HepG2 (cell line): Measurements from ENCODE around the gene CNGA2. TPM values are rescaled to one million over a fixed set of nuclear protein-coding genes. Genes with fewer than 3 reads are reported as not detected.
"Not testable (repeated sequence)": the region's sequence is repeated elsewhere in the genome, so short reads cannot be mapped to it uniquely, and the experiment has no call there.

Experiments used
- ATAC-seq: fragments of 200-7000 bp; cut with Tn5 transposase; 3 replicates; pipeline ENCODE4 v1.9.1; 2020; ENCODE audit warnings: mild to moderate bottlenecking, moderate library complexity
- BruUV-seq: library from RNA; stranded (reverse); fragments of 400-500 nt; replicated peaks from 2 replicates; lab custom pipeline; 2021; lab: Mats Ljungman, UMichigan
- CTCF ChIA-PET: fragments of 300-600 bp; formaldehyde crosslinking; extraction: SDS; loops from one replicate; lab custom pipeline; 2021; ENCODE audit warnings: low total read pairs, inconsistent platforms, low intra/inter-chr PET ratio; lab: Yijun Ruan, JAX
- POLR2A ChIA-PET: fragments of 350-600 bp; sonication (Branson Sonifier 250); formaldehyde crosslinking; loops from one replicate; lab custom pipeline; 2020; ENCODE audit warnings: antibody characterized with exemption, inconsistent platforms; lab: Yijun Ruan, JAX
- DNase-seq: peaks from one replicate; pipeline ENCODE4 v3.0.0-alpha.2; 2015; ENCODE audit warnings: low spot score
- FAIRE-seq: peaks from 3 replicates; lab custom pipeline; 2011; peaks lifted over from hg19 to GRCh38; lab: Jason Lieb, UNC
- H2AFZ ChIP-seq: one replicate; pipeline ENCODE4 v1.6.1; 2011; ENCODE audit warnings: low read length, inconsistent platforms
- H3K27ac ChIP-seq: fragments of 300-600 bp; 3 replicates; pipeline ENCODE4 v1.8.0; 2011; ENCODE audit warnings: mixed run types, mild to moderate bottlenecking, mixed read lengths, low read length, inconsistent platforms; ENCODE audit not compliant: insufficient read depth; ENCODE audit errors: extremely low read length
- H3K27me3 ChIP-seq, 2 experiments: fragments of 200-600 bp in 1 of 2; 2 replicates in 1 of 2; 3 replicates in 1 of 2; pipeline versions ENCODE4 v1.6.0 to v1.8.0; 2011; ENCODE audit warnings: low read length in 2 of 2, mild to moderate bottlenecking in 2 of 2, moderate library complexity in 2 of 2, inconsistent platforms in 1 of 2; ENCODE audit not compliant: insufficient read depth in 2 of 2, control insufficient read depth in 1 of 2
- H3K36me3 ChIP-seq, 2 experiments: fragments of 200-600 bp in 1 of 2; replicated peaks in 1 of 2; 2 replicates in 1 of 2; 3 replicates in 1 of 2; pipeline versions ENCODE4 v1.5.1 to v1.8.0; 2011; ENCODE audit warnings: low read length in 2 of 2, inconsistent platforms in 1 of 2; ENCODE audit not compliant: insufficient read depth in 2 of 2, control insufficient read depth in 1 of 2
- H3K4me1 ChIP-seq: 2 replicates; pipeline ENCODE4 v1.5.1; 2012; ENCODE audit warnings: low read length, inconsistent platforms; ENCODE audit not compliant: insufficient read depth
- H3K4me2 ChIP-seq: 2 replicates; pipeline ENCODE4 v1.6.0; 2011; ENCODE audit warnings: low read depth, low read length, inconsistent platforms
- H3K4me3 ChIP-seq, 3 experiments: fragments of 200-600 bp in 1 of 3; sonication (generic), shearing (Covaris generic) in 1 of 3; replicated peaks in 1 of 3; 2 replicates each; pipeline ENCODE4 v1.5.1; 2011 to 2016; ENCODE audit warnings: low read length in 3 of 3, inconsistent platforms in 2 of 3, low read depth in 2 of 3, mild to moderate bottlenecking in 2 of 3, control low read depth in 1 of 3, mixed read lengths in 1 of 3; ENCODE audit not compliant: insufficient read depth in 1 of 3
- H3K79me2 ChIP-seq: one replicate; pipeline ENCODE4 v1.6.1; 2011; ENCODE audit warnings: low read length, inconsistent platforms; ENCODE audit not compliant: insufficient read depth
- H3K9ac ChIP-seq: 2 replicates; pipeline ENCODE4 v1.6.0; 2011; ENCODE audit warnings: mild to moderate bottlenecking, low read depth, low read length, inconsistent platforms; ENCODE audit not compliant: insufficient read depth
- H3K9me3 ChIP-seq: 2 replicates; pipeline ENCODE4 v1.5.1; 2012; ENCODE audit warnings: mild to moderate bottlenecking, low read length
- H4K20me1 ChIP-seq: 2 replicates; pipeline ENCODE4 v1.6.0; 2011; ENCODE audit warnings: inconsistent platforms, mild to moderate bottlenecking, low read length, moderate library complexity; ENCODE audit not compliant: insufficient read depth
- HNRNPUL1 ChIP-seq: fragments of 200-400 bp; formaldehyde crosslinking; IDR thresholded peaks from 2 replicates; pipeline ENCODE4 v1.6.1; 2017; ENCODE audit warnings: low read depth, mild to moderate bottlenecking, low read length, moderate library complexity
- MED1 ChIP-seq: sonication (generic); formaldehyde crosslinking; IDR thresholded peaks from 2 replicates; pipeline ENCODE4 v1.4.0; 2020; ENCODE audit warnings: missing genetic modification reagents
- SNAPC2 ChIP-seq: sonication (generic); formaldehyde crosslinking; IDR thresholded peaks from 2 replicates; pipeline ENCODE4 v1.8.1; 2022; ENCODE audit warnings: mild to moderate bottlenecking, missing genetic modification reagents
- THYN1 ChIP-seq: sonication (generic); formaldehyde crosslinking; IDR thresholded peaks from 2 replicates; pipeline ENCODE4 v1.8.1; 2023; ENCODE audit warnings: low read depth, mild to moderate bottlenecking, moderate library complexity, missing genetic modification reagents, borderline replicate concordance
- TOE1 ChIP-seq: sonication (generic); formaldehyde crosslinking; IDR thresholded peaks from 2 replicates; pipeline ENCODE4 v1.4.0; 2020; ENCODE audit warnings: mild to moderate bottlenecking, missing genetic modification reagents
- ZFAT ChIP-seq: sonication (generic); formaldehyde crosslinking; conservative IDR thresholded peaks from 2 replicates; pipeline ENCODE4 v1.8.1; 2023; ENCODE audit warnings: missing genetic modification reagents, inconsistent platforms
- ZKSCAN5 ChIP-seq: sonication (generic); formaldehyde crosslinking; IDR thresholded peaks from 2 replicates; pipeline ENCODE4 v1.5.1; 2020; ENCODE audit warnings: mild to moderate bottlenecking, missing genetic modification reagents
- ZNF160 ChIP-seq: sonication (generic); formaldehyde crosslinking; IDR thresholded peaks from 2 replicates; pipeline ENCODE4 v1.8.0; 2022; ENCODE audit warnings: mild to moderate bottlenecking, inconsistent platforms, missing genetic modification reagents
- ZNF841 ChIP-seq: sonication (generic); formaldehyde crosslinking; IDR thresholded peaks from 2 replicates; pipeline ENCODE4 v1.8.1; 2023; ENCODE audit warnings: missing genetic modification reagents, borderline replicate concordance
- ZSCAN31 ChIP-seq: sonication (generic); formaldehyde crosslinking; IDR thresholded peaks from 2 replicates; pipeline ENCODE4 v1.5.0; 2020; ENCODE audit warnings: low read depth, mild to moderate bottlenecking, missing genetic modification reagents
- WGBS: methylation state at CpG from one replicate; pipeline ENCODE4 v1.1.6; 2017; ENCODE audit warnings: low lambda C conversion rate; 5-methylcytosine and 5-hydroxymethylcytosine counted together
- in situ Hi-C: cut with HindIII; loops from 2 replicates; pipeline ENCODE4 v1.10.0; 2017; ENCODE audit warnings: low pct_unique_long_range_greater_than_20kb; ENCODE audit not compliant: extremely low pct_ligation_motif_present
- intact Hi-C: fragments of 100-400 bp; cut with micrococcal nuclease; formaldehyde crosslinking; loops from one replicate; pipeline ENCODE4 v1.10.0; 2022; ENCODE audit not compliant: unreplicated experiment
- polyA plus RNA-seq, 8 experiments: library from polyadenylated mRNA; depleted of rRNA in 3 of 8; stranded (reverse) in 7 of 8; unstranded in 1 of 8; fragments of >200 nt; fragmentation: Illumina TruSeq in 4 of 8; extraction: Trizol in 4 of 8; gene quantifications; 2 replicates each; pipeline versions ENCODE4 v1.2.1 to v1.2.3, GENCODE V29; 2011 to 2016; ENCODE audit warnings: low read depth in 4 of 8, missing spikeins in 1 of 8, mixed read lengths in 1 of 8; ENCODE audit not compliant: insufficient read depth in 1 of 8
- total RNA-seq, 5 experiments: library from RNA; depleted of rRNA; stranded (reverse); fragments of >200 nt; fragmentation: Illumina TruSeq; extraction: Trizol; gene quantifications; 2 replicates each; pipeline ENCODE4 v1.2.3, GENCODE V29; 2016; ENCODE audit warnings: low read depth in 1 of 5

Gene CNGA2
- total and polyA plus RNA-seq, 2 of the 13 experiments (the other 11 are each of a cell fraction or from before 2014, with no cell fraction given), result not detected

DNA sequence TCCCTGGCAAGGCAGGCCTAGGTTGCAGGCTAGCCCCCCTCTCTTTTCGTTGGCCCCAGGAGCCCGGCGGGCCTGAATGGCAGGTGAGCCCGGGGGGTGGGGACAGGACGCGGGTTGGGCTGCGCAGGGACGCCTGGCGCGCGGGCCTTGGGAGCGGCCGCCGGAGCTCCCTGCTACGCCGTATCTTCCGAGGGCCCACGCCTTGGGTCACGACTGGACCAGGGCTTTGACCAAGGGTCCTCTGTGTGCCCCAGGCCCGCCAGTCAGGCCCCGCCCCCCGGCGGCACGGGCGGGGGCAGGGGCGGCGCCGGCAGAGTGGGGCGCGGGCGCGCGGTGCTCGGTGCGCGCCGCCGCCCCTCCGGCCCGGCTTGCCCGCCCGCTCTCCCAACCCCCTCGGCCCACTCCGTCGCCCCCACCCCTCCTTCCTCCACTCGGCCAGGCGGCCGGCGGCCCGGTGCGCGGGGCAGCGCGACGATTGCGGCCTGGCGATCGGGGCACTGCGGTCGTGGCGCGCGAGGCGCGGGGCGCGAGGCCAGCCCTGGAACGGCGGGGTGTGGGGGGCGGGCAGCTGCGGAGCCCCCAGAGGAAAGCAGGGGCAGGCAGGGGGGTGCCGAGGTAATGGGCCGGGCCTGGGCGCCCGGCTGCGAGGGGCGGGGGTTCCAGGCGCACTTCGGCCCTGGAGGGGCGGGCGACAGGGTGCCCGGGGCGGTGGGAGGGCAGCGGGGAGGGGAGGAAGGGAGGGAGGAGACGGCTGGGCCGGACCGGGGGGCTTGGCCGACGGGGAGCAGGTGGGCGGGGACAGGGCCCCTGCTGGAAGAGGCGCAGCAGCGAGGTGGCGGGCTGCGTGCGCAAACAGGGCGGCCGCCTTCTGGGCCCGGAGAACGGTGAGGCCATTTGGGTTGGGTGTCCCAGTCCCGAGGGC is 39.6 kb upstream of the CNGA2 start, which contains the start of gene PRRG3:
PRRG3 (plus strand) TSS at position 798 of the 922 bp plus-strand sequence. CDS start 3,357 bp downstream, outside the sequence.
- intact Hi-C loops, result no loop called here
- POLR2A ChIA-PET, result no interaction called here

DNA sequence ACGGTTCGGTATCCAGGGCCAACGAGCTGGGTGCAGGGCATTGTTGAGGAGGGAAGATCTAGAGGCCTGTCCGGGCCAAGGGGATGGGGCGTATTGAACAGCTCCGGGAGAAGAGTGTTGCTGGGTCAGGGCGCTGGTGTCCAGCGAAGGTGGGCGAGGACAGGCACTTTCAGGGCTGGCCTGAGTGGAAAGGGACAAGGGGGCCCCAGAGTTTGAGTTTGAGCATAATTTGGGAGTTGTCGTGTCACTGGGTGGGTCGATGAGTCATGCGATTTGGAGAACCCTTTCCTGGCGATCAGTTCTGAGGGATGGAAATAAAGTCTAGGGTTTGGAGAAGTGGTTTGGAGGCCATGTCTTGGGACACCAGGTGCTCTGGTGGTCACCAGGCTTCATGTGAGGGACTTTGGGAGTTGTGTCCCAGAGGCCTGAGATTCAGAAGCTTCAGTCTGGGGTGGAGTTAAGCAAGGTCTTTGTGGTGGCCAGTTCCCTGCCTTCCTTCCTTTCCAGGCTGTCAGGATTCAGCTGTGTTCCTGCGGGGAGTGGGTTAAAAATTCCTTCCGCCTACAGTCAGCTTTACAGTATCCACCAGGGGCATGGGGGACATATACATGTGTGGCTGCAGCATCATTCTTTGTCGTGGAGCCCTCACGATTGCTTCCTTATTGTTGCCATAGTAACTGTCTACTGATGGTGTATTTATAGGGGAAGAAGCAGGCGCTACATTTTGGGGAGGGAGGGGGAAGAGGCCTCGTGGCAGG is 38.8 kb upstream of the CNGA2 start:
- Histone ChIP-seq H3K9me3 (no peaks in the 10 kb centered on the region), H3K79me2 (no peaks in the 10 kb centered on the region), H4K20me1 (no peaks in the 10 kb centered on the region), H3K4me1 (no peaks in the 10 kb centered on the region), H3K27ac (no peak overlapping the region), H2AFZ (no peak overlapping the region), H3K4me2 (no peak overlapping the region), H3K36me3 (no peaks in the 10 kb centered on the region), H3K4me3 (no peak overlapping the region), H3K27me3 (no peaks in the 10 kb centered on the region)
- DNase-seq, result no peak
- no peak for ATAC-seq
- ChIA-PET CTCF (no interaction called here), POLR2A (no interaction called here)
- no TSS peak for BruUV-seq
- no peak for FAIRE-seq
- in situ Hi-C loops, result loop anchor here (25.0 kb wide), 1 partner anchor 183 kb away; no protein-coding TSS in a partner anchor
- 60% methylated on average over 4 of the region's 19 CpGs for WGBS
- TF ChIP-seq TOE1 (CRISPR knock-in tag), result no peak
- TF ChIP-seq, all 625 proteins: peak for 0
- H3K9ac ChIP-seq, result no peak overlapping the region
- intact Hi-C loops, result no loop called here

More for the DNA sequence above, 39.6 kb upstream of the CNGA2 start, which contains the start of gene PRRG3:
- Histone ChIP-seq H3K27ac (no peak within 1 kb of the TSS), H3K9me3 (no peaks in the 10 kb centered on the region), H3K9ac (no peak within 1 kb of the TSS), H3K36me3 (no peaks in the 10 kb centered on the region), H2AFZ (no peak within 1 kb of the TSS), H3K4me2 (no peak within 1 kb of the TSS), H4K20me1 (no peaks in the 10 kb centered on the region), H3K4me3 (no peak within 1 kb of the TSS), H3K27me3 (no peaks in the 10 kb centered on the region), H3K79me2 (no peaks in the 10 kb centered on the region), H3K4me1 (no peaks in the 10 kb centered on the region)
- DNase-seq, result no peak
- no TSS peak for BruUV-seq
- WGBS, result 84% methylated on average over 18 of the region's 100 CpGs
- CTCF ChIA-PET, result no interaction called here
- FAIRE-seq, result no peak
- TF ChIP-seq MED1 (CRISPR knock-in tag), result no peak
- no peak for TF ChIP-seq ZKSCAN5 (CRISPR knock-in tag)
- no peak for TF ChIP-seq ZNF160 (CRISPR knock-in tag)
- TF ChIP-seq ZFAT, result no peak
- TF ChIP-seq ZSCAN31 (CRISPR knock-in tag), result no peak
- no peak for TF ChIP-seq ZNF841 (CRISPR knock-in tag)
- TF ChIP-seq HNRNPUL1, result no peak
- no peak for TF ChIP-seq THYN1
- no peak for TF ChIP-seq SNAPC2 (CRISPR knock-in tag)
- no peak for ATAC-seq
- in situ Hi-C loops, result loop anchor here (25.0 kb wide), 1 partner anchor 183 kb away; no protein-coding TSS in a partner anchor

DNA sequence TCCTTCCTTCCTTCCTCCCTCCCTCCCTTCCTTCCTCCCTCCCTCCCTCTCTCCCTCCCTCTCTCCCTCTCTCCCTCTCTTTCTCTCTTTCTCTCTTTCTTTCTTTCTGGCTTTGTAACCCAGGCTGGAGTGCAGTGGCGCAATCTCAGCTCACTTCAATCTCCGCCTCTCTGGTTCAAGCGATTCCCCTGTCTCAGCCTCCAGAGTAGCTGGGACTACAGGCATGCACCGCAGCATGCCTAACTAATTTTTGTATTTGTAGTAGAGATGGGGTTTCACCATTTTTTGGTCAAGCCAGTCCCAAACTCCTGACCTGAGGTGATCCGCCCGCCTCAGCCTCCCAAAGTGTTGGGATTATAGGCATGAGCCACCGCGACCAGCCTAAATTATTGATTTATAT is 37.5 kb upstream of the CNGA2 start:
- H3K4me1 ChIP-seq, H3K27ac ChIP-seq, BruUV-seq, H4K20me1 ChIP-seq, ATAC-seq, H3K79me2 ChIP-seq, H3K9ac ChIP-seq, DNase-seq, POLR2A ChIA-PET, intact Hi-C loops, H2AFZ ChIP-seq, H3K4me2 ChIP-seq, CTCF ChIA-PET, FAIRE-seq, H3K9me3 ChIP-seq, H3K4me3 ChIP-seq, H3K27me3 ChIP-seq, H3K36me3 ChIP-seq: not testable (repeated sequence)
- in situ Hi-C loops, result loop anchor here (25.0 kb wide), 1 partner anchor 185 kb away; no protein-coding TSS in a partner anchor
- WGBS, result 39% methylated on average over 7 of the region's 8 CpGs
